Stimulated activated CD8-positive, alpha-beta memory T cell treated with anti-CD3 and anti-CD28 coated beads, Interleukin-4, amount 100 ng/mL, for 48 hours (primary cell): ENCODE results near the gene HCK.
"Not testable (repeated sequence)": the region's sequence is repeated elsewhere in the genome, so short reads cannot be mapped to it uniquely, and the experiment has no call there.

ENCODE experiments used
- DNase-seq: peaks from one replicate; pipeline ENCODE4 v3.0.0-alpha.2; 2020

The HCK gene

GRCh38 chr20:32031007-32031958 lies 20.8 kb upstream of the HCK start:
- DNase-seq = peak; percentile 81

GRCh38 chr20:32033316-32033715 lies 18.7 kb upstream of the HCK start:
- DNase-seq = no peak

- not testable (repeated sequence) for DNase-seq
These were observed 18.3 kb upstream of the HCK start for GRCh38 chr20:32033721-32034120.

- no peak for DNase-seq
These were observed 17.2 kb upstream of the HCK start for GRCh38 chr20:32034581-32035425.

GRCh38 chr20:32035426-32035779 lies 16.6 kb upstream of the HCK start:
- DNase-seq = no peak

- DNase-seq = no peak
These were observed 15.8 kb upstream of the HCK start for GRCh38 chr20:32036252-32036651.

GRCh38 chr20:32036716-32037485 lies 15.1 kb upstream of the HCK start:
- no peak for DNase-seq

- no peak for DNase-seq
These were observed 14.1 kb upstream of the HCK start for GRCh38 chr20:32037929-32038328.

- no peak for DNase-seq
These were observed 11.7 kb upstream of the HCK start for GRCh38 chr20:32040142-32040953.

- DNase-seq = no peak
These were observed 6.0 kb upstream of the HCK start for GRCh38 chr20:32045999-32046398.

GRCh38 chr20:32050324-32050841 lies 1.7 kb upstream of the HCK start:
- no peak for DNase-seq

- no peak for DNase-seq
These were observed 1.0 kb upstream of the HCK start for GRCh38 chr20:32050851-32051556.

- no peak for DNase-seq
These were observed 337 bp upstream of the HCK start for GRCh38 chr20:32051720-32052089.

GRCh38 chr20:32052778-32053362 lies 828 bp downstream of the HCK start:
- no peak for DNase-seq

- DNase-seq = no peak
These were observed 1.6 kb downstream of the HCK start for GRCh38 chr20:32053648-32054047.

- DNase-seq = no peak
These were observed 4.9 kb downstream of the HCK start for GRCh38 chr20:32056708-32057483.

- no peak for DNase-seq
These were observed 5.7 kb downstream of the HCK start for GRCh38 chr20:32057656-32058184.

GRCh38 chr20:32059189-32059588 lies 7.1 kb downstream of the HCK start:
- DNase-seq = no peak

- DNase-seq = peak; percentile 30
These were observed 10.7 kb downstream of the HCK start for GRCh38 chr20:32062776-32063170.

- DNase-seq = no peak
These were observed 11.7 kb downstream of the HCK start for GRCh38 chr20:32063695-32064094.
